ENCODE results near the gene UBE3D. TPM values are rescaled to one million over a fixed set of nuclear protein-coding genes. Genes with fewer than 3 reads are reported as not detected.

Gene UBE3D
- 12.8 and 13.0 TPM in 2 replicates for total RNA-seq

GRCh38 chr6:83065511-83066192 lies at the start of gene UBE3D:
TSS of gene UBE3D (minus strand) at chr6:83065841. CDS start at chr6:83065718, 123 bp downstream.

DNA sequence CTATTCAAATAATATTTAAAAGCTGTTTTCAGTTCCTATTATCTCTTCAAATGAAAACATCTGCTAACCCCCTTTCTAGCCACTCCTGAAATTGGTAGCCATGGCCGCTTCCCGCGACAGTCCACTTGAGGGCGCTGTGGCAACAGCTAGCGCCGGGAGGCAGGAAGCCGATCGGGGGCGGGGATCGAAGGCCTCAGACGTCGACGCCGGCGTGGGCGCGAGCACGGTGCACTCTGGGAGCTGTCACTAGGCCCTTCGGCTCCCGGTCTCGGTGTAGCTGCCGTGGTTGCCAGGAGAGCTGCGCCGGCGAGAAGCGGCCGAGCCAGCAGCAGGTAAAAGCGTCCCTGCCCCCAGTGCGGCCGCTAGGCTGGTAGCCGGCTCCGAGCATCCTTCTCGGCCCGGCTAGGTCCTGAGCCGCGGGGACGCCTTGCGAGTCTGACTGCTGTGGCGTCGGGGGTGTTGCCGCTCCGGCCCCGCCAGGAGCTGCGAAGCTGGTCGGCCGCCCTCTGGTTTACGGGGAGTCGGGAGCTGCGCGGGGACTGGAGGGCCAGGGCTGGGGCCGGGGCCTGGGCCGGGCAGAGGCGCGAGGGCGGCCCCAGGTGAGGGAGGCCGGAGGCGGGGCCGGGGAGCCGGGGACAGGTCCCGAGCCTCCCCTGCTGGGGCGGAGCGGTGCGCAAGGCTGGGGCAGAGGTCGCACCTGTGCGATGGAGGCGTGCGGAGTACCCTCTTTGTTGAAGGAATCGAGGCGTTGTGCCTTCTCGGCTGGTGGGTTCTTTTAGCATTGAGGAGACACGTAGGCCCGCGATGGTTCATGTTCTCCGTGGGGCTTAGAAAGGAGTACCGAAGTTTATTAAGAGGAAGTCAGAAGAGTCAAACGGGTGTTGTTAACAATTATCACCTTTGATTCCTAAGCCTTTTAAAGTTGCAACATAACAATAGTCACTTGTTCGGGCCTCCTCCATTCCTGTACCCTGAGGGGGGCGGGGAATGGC lies 2.1 kb upstream of the UBE3D start, which contains the start of gene DOP1A:
TSS of gene DOP1A (plus strand) at position 224 of the 992 bp plus-strand sequence. CDS start 29,307 bp downstream, outside the sequence.

Small RNA genes within 50 kb of the gene (small RNA-seq; reads per million reads assigned to genes)
- not detected for gene LAP3P1

Other genes with a start within 250 kb of the UBE3D start
- gene DOP1A, start 1.8 kb upstream of the UBE3D start, total RNA-seq = 31.6 and 42.8 TPM in 2 replicates
- 72.6 and 91.2 TPM in 2 replicates for gene PGM3, start 127.4 kb upstream of the UBE3D start, total RNA-seq
- gene RWDD2A, start 127.5 kb upstream of the UBE3D start, total RNA-seq = 4.3 and 4.4 TPM in 2 replicates

Data from hair follicle dermal papilla cell (primary cell).